ENCODE data around the gene HGS. TPM values are rescaled to one million over a fixed set of nuclear protein-coding genes. Genes with fewer than 3 reads are reported as not detected.

HGS gene
- total and polyA plus RNA-seq, 2 of the 4 experiments (the other 2 are of a cell fraction), result 52.5 to 137 TPM

GRCh38 chr17:81707725-81708646 is 24.2 kb downstream of the HGS start:
- no TSS peak for BruUV-seq (replicated peaks)
- no peak overlapping the region for H3K18ac ChIP-seq (ENCODE audit: low read depth, low read length)
- ChIA-PET POLR2A (ENCODE audit: unreplicated experiment) (no interaction called here), CTCF (no interaction called here)
- H3K4ac ChIP-seq (ENCODE audit: low read depth, low read length), result no peak overlapping the region
- no peak overlapping the region for H3K27ac ChIP-seq (ENCODE audit: insufficient read depth, low read length)
- peak overlapping the region; percentile 41 for H2AFZ ChIP-seq (replicated peaks; ENCODE audit: low read length, poor library complexity)
- no peak overlapping the region for H2BK120ac ChIP-seq (ENCODE audit: low read depth, low read length)
- ATAC-seq (ENCODE audit: low read depth), result no peak
- H2BK5ac ChIP-seq (ENCODE audit: low read depth, low read length, poor library complexity, severe bottlenecking), result no peak overlapping the region
- H3K56ac ChIP-seq (ENCODE audit: extremely low read depth, insufficient read depth, low read length), result no peak overlapping the region
- H2AK9ac ChIP-seq (replicated peaks; ENCODE audit: low read depth, low read length, poor library complexity), result no peak overlapping the region
- no peak overlapping the region for H3K4me2 ChIP-seq (ENCODE audit: low read depth, low read length)
- H2BK20ac ChIP-seq (ENCODE audit: low read depth, low read length), result no peak overlapping the region
- intact Hi-C loops (cut with micrococcal nuclease), result no loop called here
- H4K5ac ChIP-seq (ENCODE audit: low read depth, low read length), result no peak overlapping the region
- peaks cover 3% of the 10 kb centered on the region for H4K20me1 ChIP-seq (ENCODE audit: insufficient read depth, low read length)
- H2BK15ac ChIP-seq (ENCODE audit: low read depth, low read length), result no peak overlapping the region
- H3K14ac ChIP-seq (replicated peaks; ENCODE audit: low read depth, low read length), result no peak overlapping the region
- peaks cover 20% of the 10 kb centered on the region for H3K4me1 ChIP-seq (ENCODE audit: control insufficient read depth, insufficient read depth, low read length)
- in situ Hi-C loops (cut with MboI; ENCODE audit: low sequenced_read_pairs), result no loop called here
- H3K36me3 ChIP-seq (ENCODE audit: control insufficient read depth, insufficient read depth, low read length), result peaks cover 16% of the 10 kb centered on the region
- no peak overlapping the region for H3K9ac ChIP-seq (ENCODE audit: low read depth, low read length)
- H4K8ac ChIP-seq (ENCODE audit: low read depth in 2 of 2, low read length in 2 of 2), result no peak overlapping the region
- 92% methylated on average over 7 of the region's 25 CpGs; no CpG with 5 or more reads in 1 of the 2 experiments for WGBS, 2 experiments (ENCODE audit: extremely low coverage in 2 of 2, insufficient read length in 1 of 2)
- H3K9me1 ChIP-seq (ENCODE audit: insufficient read depth, low read length), result peaks cover 8% of the 10 kb centered on the region
- H3K27me3 ChIP-seq (ENCODE audit: control insufficient read depth, insufficient read depth, low read length), result no peaks in the 10 kb centered on the region
- H4K91ac ChIP-seq (ENCODE audit: insufficient read depth, low read depth, low read length), result no peak overlapping the region
- TF ChIP-seq POLR2A (IDR thresholded peaks at IDR 0.05; ENCODE audit: low read depth, low read length) (no peak), USF2 (IDR thresholded peaks at IDR 0.05; ENCODE audit: low read depth, low read length) (no peak), BHLHE40 (IDR thresholded peaks at IDR 0.05; ENCODE audit: low read depth, low read length) (no peak), SMC3 (IDR thresholded peaks at IDR 0.05; ENCODE audit: low read depth, low read length) (no peak), CTCF (conservative IDR thresholded peaks at IDR 0.05; ENCODE audit: low read depth, low read length) (no peak)
- peaks cover 14 to 43% of the 10 kb centered on the region in 2 experiments for H3K79me1 ChIP-seq (ENCODE audit: low read depth in 1 of 2, low read length in 2 of 2)
- no peak overlapping the region for H2AK5ac ChIP-seq (ENCODE audit: low read depth, low read length)
- dilution Hi-C loops (cut with HindIII; ENCODE audit: low sequenced_read_pairs, unreplicated experiment), result no loop called here
- no peak overlapping the region for H3K23ac ChIP-seq (ENCODE audit: low read depth, low read length)
- no peaks in the 10 kb centered on the region for H3K9me3 ChIP-seq (ENCODE audit: control insufficient read depth, insufficient read depth, low read length)
- H3K4me3 ChIP-seq (ENCODE audit: insufficient read depth, low read depth, low read length), result no peak overlapping the region
- DNase-seq, result no peak
